GM20431 (cell line): Measurements from ENCODE around the gene RABGAP1L.
"Not testable (repeated sequence)": the region's sequence is repeated elsewhere in the genome, so short reads cannot be mapped to it uniquely, and the experiment has no call there.

ENCODE experiments used
- in situ Hi-C: fragments of 300-500 bp; cut with MseI, MboI; formaldehyde crosslinking; loops from one replicate; pipeline ENCODE4 v1.15.0; 2020; ENCODE audit warnings: low sequenced_read_pairs; ENCODE audit not compliant: unreplicated experiment

RABGAP1L gene

GRCh38 chr1:174815474-174815908, 656.2 kb downstream of the RABGAP1L start:
- in situ Hi-C loops: no loop called here

GRCh38 chr1:174816621-174817020, 657.3 kb downstream of the RABGAP1L start:
- in situ Hi-C loops: not testable (repeated sequence)

- in situ Hi-C loops: no loop called here
Measured at GRCh38 chr1:174818014-174818616, 658.8 kb downstream of the RABGAP1L start.

GRCh38 chr1:174818951-174819350, 659.6 kb downstream of the RABGAP1L start:
- in situ Hi-C loops: no loop called here

- in situ Hi-C loops: no loop called here
Measured at GRCh38 chr1:174819596-174819995, 660.3 kb downstream of the RABGAP1L start.

GRCh38 chr1:174825127-174825526, 665.8 kb downstream of the RABGAP1L start:
- in situ Hi-C loops: no loop called here

GRCh38 chr1:174825806-174826205, 666.5 kb downstream of the RABGAP1L start:
- in situ Hi-C loops: no loop called here

- in situ Hi-C loops: no loop called here
Measured at GRCh38 chr1:174828264-174828663, 668.9 kb downstream of the RABGAP1L start.

GRCh38 chr1:174829990-174830389, 670.7 kb downstream of the RABGAP1L start:
- in situ Hi-C loops: no loop called here

GRCh38 chr1:174836543-174836942, 677.2 kb downstream of the RABGAP1L start:
- in situ Hi-C loops: no loop called here

GRCh38 chr1:174837386-174837785, 678.1 kb downstream of the RABGAP1L start:
- in situ Hi-C loops: no loop called here

GRCh38 chr1:174839211-174839610, 679.9 kb downstream of the RABGAP1L start:
- in situ Hi-C loops: no loop called here

GRCh38 chr1:174841747-174842146, 682.4 kb downstream of the RABGAP1L start:
- in situ Hi-C loops: no loop called here

GRCh38 chr1:174848593-174849560, 689.6 kb downstream of the RABGAP1L start:
- in situ Hi-C loops: not testable (repeated sequence)

GRCh38 chr1:174850726-174851125, 691.4 kb downstream of the RABGAP1L start:
- in situ Hi-C loops: no loop called here

- in situ Hi-C loops: no loop called here
Measured at GRCh38 chr1:174858301-174858700, 699.0 kb downstream of the RABGAP1L start.

GRCh38 chr1:174870319-174870718, 711.0 kb downstream of the RABGAP1L start:
- in situ Hi-C loops: no loop called here

- in situ Hi-C loops: no loop called here
Measured at GRCh38 chr1:174871886-174872285, 712.6 kb downstream of the RABGAP1L start.

- in situ Hi-C loops: no loop called here
Measured at GRCh38 chr1:174872615-174873058, 713.3 kb downstream of the RABGAP1L start.

GRCh38 chr1:174874331-174875053, 715.2 kb downstream of the RABGAP1L start:
- in situ Hi-C loops: no loop called here
